NCI-H1436 treated with DMSO at 0.1 percent for 48 hours (cell line): Measurements from ENCODE around the gene RPL32.
"Not testable (repeated sequence)": the region's sequence is repeated elsewhere in the genome, so short reads cannot be mapped to it uniquely, and the experiment has no call there.

Experiments
- DNase-seq: peaks from one replicate; lab custom pipeline; 2025; lab: John Stamatoyannopoulos, UW

The RPL32 gene

DNA sequence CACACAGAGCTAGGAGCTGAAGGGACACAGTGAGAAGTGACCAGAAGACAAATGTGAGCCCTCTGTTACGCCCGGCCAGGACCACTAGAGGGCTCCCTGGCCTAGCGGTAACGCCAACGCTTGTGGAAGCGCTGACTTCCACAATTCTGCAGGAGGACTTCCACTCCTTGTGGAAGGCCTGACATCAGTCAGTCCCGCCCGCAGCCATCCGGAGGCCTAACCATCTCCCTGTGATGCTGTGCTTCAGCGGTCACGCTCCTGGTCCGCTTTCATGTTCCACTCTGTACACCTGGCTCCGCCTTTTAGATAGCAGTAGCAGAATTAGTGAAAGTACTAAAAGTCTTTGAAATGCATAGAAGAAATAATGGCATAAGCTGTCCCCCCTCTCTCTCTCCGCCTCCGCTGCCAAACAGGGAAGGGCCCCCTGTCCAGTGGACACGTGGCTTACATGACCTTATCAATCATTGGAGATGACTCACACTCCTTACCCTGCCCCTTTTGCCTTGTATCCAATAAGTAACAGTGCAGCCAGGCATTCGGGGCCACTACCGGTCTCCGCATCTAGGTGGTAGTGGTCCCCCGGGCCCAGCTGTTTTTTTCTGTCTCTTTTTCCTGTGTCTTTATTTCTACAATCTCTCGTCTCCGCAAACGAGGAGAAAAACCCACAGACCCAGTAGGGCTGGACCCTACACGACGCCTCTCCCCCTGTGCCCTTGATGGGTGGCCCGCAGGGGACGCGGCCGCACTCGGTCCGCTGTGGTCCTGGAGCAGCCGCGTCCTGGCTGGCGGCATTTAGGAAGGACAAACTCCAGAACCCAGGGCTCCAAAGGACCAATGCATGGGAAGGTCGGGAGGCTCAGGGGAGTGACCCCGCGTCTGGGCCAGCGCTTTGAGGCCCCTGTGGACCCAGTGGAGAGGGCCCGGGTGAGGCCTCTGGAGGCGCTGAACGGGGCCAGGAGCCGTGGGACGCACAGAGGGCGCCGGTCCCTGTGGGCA, 27.0 kb upstream of the RPL32 start:
- no peak for DNase-seq

DNA sequence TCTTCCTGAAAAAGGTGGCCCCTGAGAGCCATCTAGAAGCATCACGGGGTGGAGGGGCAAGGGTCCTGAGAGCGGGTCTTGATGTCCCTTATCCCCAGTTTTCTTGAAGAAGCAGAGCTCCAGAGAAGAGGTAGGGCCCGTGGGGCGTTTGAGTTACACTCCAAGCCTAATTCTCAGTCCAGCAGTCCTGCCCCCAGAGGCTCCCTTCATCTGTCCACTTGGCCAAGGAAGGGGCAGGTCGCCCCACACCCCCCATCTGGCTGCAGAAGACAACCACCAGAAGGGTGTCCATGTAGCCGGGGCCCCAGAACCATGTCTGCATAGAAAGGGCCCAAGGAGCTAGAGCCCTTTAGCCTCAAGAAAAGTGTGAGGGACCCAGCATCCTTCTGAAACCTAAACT, 25.5 kb upstream of the RPL32 start:
- no peak for DNase-seq

DNA sequence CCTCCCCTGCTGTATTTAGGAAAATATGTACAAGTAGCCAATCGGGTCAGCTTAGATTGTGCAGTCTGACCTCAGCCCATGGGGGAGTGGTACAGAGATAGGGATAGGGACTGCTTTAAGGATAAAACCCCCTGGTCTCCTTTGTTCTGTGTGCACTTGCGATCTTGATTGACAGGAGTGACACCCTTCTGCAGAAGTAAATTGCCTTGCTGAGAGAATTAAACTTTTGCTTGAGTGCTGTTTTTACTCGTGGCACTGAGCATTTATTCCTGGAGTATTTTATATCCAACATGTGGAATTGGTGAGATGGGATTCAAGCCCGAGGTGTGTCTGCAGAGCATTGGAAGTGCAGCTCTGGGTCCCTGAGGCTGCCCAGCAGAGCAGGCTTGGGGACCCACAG, 23.9 kb upstream of the RPL32 start:
- DNase-seq, result no peak

DNA sequence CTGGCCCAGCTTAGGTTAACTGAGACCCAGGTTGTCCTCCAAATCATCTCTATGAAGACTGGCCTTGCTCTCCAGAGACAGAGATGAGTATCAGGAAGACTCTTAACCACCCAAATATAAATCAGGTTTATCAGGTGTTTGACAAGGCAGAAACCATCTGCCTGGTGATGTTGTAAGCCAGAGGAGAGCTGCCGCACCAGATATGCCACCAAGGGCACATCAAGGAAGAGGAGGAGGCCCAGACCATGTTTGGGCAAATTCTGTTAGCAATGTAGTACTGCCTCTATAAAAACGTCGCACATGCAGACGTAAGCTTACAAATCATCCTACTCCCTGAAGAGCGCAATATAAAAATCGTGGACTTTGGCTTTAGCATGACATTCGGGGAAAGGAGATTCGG, 21.0 kb upstream of the RPL32 start:
- no peak for DNase-seq

DNA sequence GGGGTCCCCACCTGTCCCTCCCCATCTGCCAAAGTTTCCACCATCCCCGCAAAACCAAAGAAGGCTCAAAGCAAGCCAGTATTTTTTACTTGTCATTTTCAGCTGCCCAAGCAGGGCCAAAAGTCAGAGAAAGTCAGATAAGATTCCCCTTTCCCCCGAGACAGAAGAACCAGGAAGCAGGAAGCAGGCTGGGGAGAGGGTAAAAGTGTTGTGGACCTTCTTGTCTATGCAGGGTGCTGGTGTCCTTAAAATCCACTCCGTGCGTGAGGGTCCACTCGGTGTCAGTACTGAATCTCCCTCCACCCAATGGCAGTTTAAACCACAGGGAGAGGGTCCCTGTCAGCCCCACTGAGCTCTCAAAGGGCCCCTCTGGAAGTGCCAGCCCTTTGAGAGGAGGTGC, 20.2 kb upstream of the RPL32 start:
- no peak for DNase-seq

DNA sequence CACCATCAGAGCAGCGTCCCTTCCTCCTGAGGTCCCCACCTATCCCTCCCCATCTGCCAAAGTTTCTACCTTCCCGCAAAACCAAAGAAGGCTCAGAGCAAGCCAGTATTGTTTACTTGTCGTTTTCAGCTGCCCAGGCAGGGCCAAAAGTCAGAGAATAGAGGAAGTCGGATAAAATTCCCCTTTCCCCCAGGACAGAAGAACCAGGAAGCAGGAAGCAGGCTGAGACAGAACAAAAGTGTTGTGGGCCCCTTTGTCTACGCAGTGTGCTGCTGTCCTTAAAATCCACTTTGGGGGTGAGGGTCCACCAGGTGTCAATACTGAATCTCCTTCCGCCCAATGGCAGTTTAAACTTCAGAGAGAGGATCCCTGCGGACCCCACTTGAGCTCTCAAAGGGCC, 18.5 kb upstream of the RPL32 start:
- no peak for DNase-seq

DNA sequence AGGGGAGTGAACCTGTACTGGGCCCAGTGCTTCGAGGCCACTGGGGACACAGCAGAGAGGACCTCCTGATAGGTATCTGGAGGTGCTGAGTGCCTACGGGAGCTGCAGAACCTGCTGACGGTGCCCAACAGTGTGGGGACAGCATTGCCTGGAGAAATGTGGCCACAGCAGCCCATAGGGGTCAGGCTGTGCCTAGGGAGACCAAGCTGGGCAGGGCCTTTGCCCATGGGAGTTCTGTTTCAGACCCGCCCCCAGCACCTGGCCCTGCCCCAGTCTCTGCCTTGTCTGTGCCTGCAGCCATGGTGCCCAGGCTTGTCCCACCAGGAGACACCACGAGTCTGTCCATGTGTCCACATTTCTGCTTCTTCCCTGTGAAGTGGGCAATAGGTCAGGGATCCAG, 15.3 kb upstream of the RPL32 start:
- no peak for DNase-seq

DNA sequence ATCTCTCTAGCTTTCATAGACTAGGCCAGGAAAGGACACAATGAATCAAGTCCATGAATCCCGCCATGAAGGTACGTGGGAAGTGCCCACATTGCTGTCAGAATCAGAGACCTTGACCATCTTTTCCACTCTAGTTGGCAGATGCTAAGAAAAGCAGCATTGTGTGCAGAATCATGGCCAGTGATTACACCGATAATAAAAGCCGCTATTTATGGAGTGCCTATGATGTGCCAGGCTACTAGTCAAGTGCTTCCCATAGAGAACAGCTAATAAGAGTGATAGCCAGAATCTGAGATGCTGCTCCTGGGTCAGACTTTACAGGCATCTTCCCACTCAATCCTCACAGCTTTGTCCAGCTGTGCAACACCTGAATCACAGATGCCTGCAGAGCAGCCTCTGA, 13.2 kb upstream of the RPL32 start:
- DNase-seq, result no peak

DNA sequence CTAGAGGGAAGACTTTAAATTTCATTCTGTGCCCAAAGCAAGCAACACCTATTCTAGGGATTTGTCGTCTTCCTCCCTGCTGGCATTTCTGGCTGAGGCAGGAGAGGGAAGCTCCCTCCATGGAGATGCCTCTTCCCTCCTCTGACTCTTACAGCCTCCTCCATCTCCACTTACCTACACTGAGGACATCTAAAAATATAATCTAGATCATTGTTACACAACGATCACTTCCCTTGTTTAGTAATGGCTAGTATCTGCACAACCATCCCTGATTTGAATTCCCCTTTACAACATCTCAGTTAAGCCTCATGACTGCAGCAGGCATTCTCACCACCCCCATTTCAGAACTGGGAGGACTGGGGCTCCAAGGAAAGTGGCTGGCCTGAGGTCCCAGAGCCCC, 12.5 kb upstream of the RPL32 start:
- DNase-seq, result not testable (repeated sequence)

DNA sequence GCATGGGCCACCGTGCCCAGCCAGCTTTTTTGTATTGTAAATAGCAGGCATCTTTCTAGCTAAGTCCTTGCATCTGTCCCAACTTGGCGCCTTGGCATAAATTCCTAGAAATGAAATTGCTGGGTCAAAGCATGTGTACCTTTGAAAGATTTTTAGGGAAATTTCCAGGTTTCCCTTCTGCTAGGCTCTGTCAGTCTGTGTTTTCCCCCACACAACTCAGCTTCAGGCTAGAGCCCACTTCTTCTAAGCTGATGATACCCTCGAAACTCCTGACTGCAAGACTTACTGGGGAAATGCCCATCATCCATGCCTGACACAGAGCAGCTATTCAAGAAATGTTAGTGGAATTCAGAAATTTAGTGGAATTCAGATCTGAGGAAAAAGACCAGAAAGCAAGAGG, 10.8 kb upstream of the RPL32 start:
- no peak for DNase-seq

DNA sequence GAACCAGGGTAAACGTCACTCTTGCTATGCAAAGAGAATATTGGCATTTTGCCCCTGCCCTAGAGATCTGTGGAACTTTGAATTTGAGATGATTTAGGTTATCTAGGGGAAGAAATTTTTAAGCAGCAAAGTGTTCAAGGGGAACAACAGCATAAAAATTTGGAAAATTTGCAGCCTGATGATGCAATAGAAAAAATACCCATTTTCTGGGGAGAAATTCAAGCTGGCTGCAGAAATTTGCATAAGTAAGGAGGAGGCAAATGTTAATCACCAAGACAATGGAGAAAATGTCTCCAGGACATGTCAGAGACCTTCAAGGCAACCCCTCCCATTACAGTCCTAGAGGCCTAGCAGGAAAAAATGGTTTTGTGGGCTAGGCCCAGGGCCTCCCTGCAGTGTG, 4.4 kb upstream of the RPL32 start:
- no peak for DNase-seq

DNA sequence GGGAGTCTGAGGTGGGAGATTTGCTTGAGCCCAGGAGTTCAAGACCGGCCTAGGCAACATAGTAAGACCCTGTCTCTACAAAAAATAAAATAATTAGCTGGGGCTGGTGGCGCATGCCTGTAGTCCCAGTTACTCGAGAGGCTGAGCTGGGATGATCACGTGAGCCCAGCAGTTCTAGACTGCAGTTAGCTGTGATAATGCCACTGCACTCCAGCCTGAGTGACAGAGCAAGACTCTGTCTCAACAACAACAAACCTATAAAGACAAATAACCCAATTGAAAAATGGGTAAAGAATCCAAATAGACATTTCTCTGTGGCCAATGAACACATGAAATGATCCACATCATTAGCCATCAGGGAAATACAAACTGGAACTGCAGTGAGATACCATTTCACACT, 1.1 kb upstream of the RPL32 start:
- DNase-seq, result no peak

DNA sequence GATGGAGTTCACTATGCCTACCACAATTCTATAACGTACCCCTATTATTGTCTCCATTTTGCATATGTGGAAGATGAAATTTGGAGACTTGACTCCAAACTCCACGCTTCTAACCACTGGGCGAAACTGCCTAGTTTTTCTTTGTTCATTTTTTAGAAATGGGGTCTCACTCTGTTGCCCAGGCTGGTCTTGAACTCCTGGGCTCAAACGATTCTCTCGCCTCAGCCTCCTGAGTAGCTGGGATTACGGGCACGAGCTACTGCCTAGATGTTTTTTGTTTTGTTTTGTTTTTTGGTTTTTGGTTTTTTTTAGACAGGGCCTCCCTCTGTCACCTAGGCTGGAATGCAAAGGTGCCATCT, 584 bp upstream of the RPL32 start:
- no peak for DNase-seq

DNA sequence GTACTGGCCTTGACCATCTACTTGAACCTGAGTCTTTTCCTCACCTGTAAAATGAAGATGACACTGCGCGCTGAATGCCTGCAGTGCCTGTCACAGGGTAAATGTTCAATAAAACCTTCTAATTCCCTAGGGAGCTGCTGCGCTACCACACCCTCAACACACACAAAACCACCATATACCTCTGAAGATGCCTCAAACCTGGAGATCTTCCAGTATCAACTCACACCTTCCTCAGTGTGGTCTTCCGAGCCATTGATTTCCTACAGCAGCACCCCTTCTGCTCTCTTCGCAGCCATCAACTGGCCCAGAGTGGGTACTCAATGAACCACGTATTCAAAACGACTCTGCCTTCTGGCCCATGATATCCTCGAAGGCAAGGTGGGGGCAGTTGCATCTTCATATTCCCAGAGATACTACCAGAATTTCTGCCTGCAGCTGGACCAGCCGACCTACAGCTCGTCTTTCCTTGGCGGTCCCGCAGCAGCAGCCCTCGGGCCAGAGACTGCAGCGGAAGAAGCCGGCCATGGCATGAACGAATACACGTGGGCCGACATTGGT, 695 bp downstream of the RPL32 start:
- DNase-seq, result no peak

DNA sequence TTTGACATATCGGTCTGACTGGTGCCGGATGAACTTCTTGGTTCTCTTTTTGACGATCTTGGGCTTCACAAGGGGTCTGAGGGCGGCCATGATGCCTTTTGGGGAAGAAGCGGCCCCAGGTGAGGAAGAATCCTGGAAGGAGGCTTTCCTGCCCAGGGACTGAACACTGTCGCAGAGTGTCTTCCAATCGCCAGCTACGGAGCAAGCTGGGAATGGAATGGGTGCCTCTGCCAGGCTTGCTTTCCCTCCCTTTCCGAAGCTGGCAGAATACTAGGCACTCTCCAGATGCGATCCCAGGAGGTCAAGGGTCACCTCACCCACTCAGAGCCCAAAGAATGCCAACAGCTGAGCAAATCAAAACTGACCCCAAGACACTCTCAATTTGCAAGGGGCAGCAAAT, 1.2 kb downstream of the RPL32 start:
- not testable (repeated sequence) for DNase-seq

DNA sequence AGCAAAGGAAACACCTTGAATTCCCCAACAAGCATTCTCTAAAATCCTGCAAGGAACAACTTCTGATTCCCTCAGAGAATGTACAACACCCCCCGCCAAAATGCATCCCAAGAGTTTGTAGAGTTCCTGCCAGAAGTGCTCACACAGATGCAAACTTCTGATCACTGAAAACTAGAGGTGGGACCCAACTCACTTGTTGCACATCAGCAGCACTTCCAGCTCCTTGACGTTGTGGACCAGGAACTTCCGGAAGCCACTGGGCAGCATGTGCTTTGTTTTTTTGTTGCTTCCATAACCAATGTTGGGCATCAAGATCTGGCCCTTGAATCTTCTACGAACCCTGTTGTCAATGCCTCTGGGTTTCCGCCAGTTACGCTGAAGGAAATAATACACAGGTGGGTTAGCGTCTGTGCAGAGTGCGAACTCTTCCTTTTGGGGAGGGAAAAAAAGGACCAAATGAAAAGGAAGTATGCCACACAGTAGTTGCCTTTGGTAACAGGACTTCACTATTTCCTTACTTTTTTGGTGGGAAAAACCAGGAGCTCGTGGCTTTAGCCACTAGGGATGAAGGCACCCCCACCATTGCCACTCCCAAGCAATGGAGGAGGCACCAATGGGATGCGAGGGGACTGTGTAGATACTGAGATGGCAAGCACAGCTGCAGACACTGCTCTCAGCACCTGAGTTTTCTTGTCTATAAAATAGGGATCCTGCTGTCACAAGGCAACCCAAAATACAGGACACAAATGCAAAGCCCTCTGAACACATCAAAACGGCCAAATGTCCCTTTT, 2.0 kb downstream of the RPL32 start:
- no peak for DNase-seq

DNA sequence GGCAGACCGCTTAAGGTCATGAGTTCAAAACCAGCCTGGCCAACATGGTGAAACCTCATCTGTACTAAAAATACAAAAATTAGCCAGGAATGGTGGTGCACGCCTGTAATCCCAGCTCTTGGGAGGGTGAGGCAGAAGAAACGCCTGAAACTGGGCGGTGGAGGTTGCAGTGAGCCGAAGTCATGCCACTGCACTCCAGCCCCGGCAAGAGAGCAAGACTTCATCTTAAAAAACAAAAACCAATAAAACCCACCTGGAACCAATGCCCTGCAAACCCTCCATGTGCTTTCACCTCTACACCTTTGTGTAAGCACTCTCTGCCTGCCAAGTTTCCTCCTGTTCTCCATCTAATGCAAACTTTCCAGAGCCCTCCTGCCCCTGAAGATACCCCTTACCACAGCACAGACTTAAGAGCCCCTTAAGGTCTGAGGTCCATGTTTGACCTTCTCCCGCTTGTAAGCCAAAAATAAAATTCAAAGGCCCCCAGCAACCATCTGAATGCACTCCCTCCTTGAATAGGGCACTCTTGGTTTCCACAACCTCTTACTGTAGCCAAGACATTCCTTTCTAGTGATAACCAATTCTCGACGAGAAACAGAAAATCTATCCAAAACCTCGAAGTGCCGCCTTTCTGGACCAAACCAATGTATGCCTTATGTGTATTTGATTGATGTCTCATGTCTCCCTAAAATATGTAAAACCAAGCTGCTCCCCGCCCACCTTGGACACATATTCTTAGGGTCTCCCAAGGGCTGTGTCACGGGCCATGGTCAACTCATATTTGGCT, 3.0 kb downstream of the RPL32 start:
- no peak for DNase-seq

DNA sequence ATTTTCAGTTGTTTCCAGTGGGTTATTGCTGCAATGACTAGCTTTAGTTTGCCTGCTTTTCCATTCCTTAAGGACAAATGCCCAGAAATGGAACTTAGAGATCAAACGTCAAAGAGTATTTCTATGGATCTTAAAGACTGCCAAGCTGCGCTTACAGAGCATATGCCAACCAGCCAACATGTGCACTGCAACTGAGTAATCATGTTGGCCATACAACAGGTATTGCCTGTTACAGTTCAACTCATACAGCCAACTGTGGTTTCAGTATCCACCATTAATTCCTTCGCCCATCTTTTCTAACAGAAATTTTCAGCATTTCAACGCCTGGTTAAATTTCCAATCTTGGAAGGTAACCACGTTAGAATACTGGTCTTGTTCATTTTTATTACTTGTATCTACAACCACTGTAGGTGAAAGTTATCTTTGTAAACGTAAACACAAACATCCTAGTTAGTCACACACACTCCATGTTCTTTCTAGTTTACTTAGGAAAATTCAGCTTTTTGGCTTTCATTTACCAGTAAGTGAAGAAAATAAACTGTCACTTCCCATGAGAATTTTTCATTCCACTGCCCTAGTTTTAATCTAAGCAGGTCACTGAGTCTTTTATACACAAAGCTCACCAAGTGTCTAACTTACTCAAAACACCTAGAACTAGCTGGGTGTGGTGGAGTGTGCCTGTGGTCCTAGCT, 3.9 kb downstream of the RPL32 start:
- no peak for DNase-seq

DNA sequence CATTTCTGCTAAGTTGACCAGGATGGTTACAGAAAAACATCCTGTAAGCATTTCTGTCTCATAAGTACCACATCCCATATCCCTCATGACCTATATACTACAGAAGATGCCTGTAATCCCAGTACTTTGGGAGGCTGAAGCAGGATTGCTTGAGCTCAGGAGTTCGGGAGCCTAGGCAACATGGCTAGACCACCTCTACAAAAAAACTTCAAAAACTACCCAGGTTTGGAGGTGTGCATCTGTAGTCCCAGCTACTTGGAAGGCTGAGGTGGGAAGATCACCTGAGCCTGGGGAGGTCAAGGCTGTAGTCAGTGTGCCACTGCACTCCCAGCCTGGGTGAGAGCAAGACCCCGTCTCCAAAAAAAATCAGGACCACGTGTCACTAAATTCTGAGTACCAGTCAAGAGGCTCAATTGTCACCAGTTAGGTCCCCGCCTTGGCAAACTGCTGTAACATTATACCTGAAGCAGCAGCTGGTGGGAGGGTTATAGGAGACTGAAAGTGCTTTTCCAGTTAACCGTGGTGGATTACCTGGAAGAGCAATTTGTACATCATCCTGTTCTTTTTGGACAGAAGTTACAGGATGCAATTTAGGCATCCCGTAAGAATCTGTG, 6.2 kb downstream of the RPL32 start:
- no peak for DNase-seq

DNA sequence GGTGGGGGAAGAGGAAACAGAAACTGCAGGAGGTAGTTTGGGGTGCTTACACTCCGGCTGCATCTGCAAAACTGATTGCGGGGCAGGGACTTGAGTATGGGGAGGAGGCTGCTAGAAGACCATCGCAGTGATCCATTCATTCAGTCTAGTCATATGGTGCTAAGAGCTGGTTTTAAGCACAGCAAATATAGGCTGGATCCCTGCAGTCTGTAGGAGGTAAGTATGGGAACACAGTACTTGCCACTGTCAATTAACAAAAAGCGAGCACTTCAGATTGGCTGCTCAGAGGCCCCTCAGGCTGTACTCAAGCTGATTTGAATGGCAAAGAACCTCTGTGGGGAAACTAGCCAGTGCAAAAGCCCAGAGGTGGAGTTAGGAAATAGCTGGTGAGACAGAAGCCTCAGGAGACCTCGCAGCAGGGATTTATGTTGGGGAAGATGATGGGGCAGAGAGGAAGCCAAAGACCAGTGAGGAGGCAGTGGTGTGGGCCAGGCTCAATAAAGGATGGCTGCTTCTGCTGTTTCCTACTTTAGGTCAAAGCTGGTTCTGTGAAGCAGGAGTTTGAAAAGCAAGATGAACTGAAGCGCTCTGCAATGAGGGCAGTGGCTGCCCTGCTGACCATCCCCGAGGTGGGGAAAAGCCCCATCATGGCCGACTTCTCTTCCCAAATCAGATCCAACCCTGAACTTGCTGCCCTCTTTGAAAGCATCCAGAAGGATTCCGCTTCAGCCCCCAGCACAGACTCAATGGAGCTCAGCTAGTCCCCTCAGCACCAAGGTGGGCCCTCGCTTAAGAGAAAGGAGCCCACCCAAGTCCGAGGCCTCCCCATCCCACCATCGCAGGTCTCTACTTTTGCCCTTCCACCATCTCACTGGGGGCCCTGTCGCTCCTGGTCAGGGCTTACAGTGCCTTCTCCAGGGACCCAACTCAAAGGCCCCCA, 7.9 kb downstream of the RPL32 start:
- DNase-seq, result no peak
